Measurements from ENCODE around the gene MORF4L1.

- TF ChIP-seq POLR2A (IDR thresholded peaks at IDR 0.05; ENCODE audit: low read length) (no peak), GATA1 (IDR thresholded peaks at IDR 0.05; ENCODE audit: low read depth, low read length) (no peak)
Measured at GRCh38 chr15:78915341-78916087, 42.8 kb downstream of the MORF4L1 start.
